GM18526 (cell line): Measurements from ENCODE around the gene PRKCE.

Source experiments
- POLR2A ChIP-seq: IDR thresholded peaks from 3 replicates; pipeline ENCODE4 v1.6.1; 2011; ENCODE audit not compliant: insufficient read length; ENCODE audit errors: extremely low read depth

Gene PRKCE

GRCh38 chr2:45699032-45699658 is 47.7 kb downstream of the PRKCE start:
- no peak for TF ChIP-seq POLR2A

- TF ChIP-seq POLR2A: no peak
Measured at GRCh38 chr2:45700407-45701013, 49.0 kb downstream of the PRKCE start.

- no peak for TF ChIP-seq POLR2A
Measured at GRCh38 chr2:45705233-45705632, 53.8 kb downstream of the PRKCE start.

- TF ChIP-seq POLR2A: no peak
Measured at GRCh38 chr2:45706033-45706432, 54.6 kb downstream of the PRKCE start.

GRCh38 chr2:45707006-45707405 is 55.5 kb downstream of the PRKCE start:
- TF ChIP-seq POLR2A: no peak

- no peak for TF ChIP-seq POLR2A
Measured at GRCh38 chr2:45707661-45708060, 56.2 kb downstream of the PRKCE start.

GRCh38 chr2:45708501-45708900 is 57.0 kb downstream of the PRKCE start:
- TF ChIP-seq POLR2A: no peak

- TF ChIP-seq POLR2A: no peak
Measured at GRCh38 chr2:45709137-45709536, 57.7 kb downstream of the PRKCE start.

GRCh38 chr2:45710468-45710867 is 59.0 kb downstream of the PRKCE start:
- TF ChIP-seq POLR2A: no peak

- no peak for TF ChIP-seq POLR2A
Measured at GRCh38 chr2:45711224-45711623, 59.7 kb downstream of the PRKCE start.

GRCh38 chr2:45712570-45712969 is 61.1 kb downstream of the PRKCE start:
- TF ChIP-seq POLR2A: no peak

- TF ChIP-seq POLR2A: no peak
Measured at GRCh38 chr2:45713136-45713535, 61.7 kb downstream of the PRKCE start.

- TF ChIP-seq POLR2A: no peak
Measured at GRCh38 chr2:45713591-45713990, 62.1 kb downstream of the PRKCE start.

GRCh38 chr2:45714679-45715078 is 63.2 kb downstream of the PRKCE start:
- no peak for TF ChIP-seq POLR2A

GRCh38 chr2:45715601-45716379 is 64.3 kb downstream of the PRKCE start:
- TF ChIP-seq POLR2A: no peak

- TF ChIP-seq POLR2A: no peak
Measured at GRCh38 chr2:45716915-45717314, 65.4 kb downstream of the PRKCE start.
